GM21360 (cell line): ENCODE measurements around the gene MEI1.

Experiments used
- ATAC-seq: cut with Tn5 transposase; IDR thresholded peaks from one replicate; pipeline ENCODE4 v1.9.1; 2021; ENCODE audit warnings: mild to moderate bottlenecking, moderate library complexity; ENCODE audit not compliant: unreplicated experiment

Gene MEI1

DNA sequence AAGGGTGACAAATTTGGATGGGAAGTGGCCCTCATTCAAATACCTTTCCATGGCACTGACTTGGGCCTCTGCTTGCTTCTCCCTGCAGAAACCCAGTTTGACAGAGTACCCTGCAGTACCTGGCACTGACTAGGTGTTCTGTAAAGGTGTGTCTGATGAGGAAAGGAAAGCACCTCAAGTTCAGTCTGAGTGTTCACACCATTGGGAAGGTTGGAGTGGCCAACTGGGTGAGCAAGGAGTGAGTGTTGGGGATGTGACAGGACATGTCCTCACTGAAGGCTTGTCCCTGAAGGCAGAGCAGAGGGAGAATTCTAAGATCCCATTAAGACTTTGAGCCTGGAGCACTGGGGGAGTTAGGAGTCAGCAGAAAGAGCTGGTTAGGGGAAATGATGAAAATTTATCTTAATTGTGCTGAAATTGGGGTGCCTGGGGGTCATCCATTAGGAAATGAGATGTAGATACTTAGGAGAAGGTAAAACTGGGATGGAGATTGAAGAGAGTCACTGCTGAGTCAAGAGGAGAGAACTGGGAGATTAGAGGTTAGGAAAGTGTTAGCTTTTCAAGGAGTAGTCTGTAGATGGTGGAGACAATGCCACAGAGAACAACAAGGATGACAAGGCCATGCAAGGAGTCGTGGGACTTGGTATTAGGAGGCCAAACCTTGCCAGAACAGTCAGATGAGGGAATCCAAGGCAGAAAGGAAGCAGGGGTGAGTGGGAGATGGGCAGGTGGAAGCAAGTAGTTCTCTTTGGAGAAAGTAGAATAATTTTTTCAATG, 139.7 kb downstream of the MEI1 start:
- ATAC-seq = no peak

- no peak for ATAC-seq
Measured at GRCh38 chr22:41840216-41840615, 140.9 kb downstream of the MEI1 start.

- no peak for ATAC-seq
Measured at GRCh38 chr22:41841085-41841712, 141.9 kb downstream of the MEI1 start.

GRCh38 chr22:41842996-41843970, 144.0 kb downstream of the MEI1 start:
- no peak for ATAC-seq

- ATAC-seq = no peak
Measured at GRCh38 chr22:41844036-41844435, 144.7 kb downstream of the MEI1 start.

- ATAC-seq = no peak
Measured at GRCh38 chr22:41844513-41844912, 145.2 kb downstream of the MEI1 start.

- ATAC-seq = no peak
Measured at GRCh38 chr22:41845380-41846267, 146.3 kb downstream of the MEI1 start.

DNA sequence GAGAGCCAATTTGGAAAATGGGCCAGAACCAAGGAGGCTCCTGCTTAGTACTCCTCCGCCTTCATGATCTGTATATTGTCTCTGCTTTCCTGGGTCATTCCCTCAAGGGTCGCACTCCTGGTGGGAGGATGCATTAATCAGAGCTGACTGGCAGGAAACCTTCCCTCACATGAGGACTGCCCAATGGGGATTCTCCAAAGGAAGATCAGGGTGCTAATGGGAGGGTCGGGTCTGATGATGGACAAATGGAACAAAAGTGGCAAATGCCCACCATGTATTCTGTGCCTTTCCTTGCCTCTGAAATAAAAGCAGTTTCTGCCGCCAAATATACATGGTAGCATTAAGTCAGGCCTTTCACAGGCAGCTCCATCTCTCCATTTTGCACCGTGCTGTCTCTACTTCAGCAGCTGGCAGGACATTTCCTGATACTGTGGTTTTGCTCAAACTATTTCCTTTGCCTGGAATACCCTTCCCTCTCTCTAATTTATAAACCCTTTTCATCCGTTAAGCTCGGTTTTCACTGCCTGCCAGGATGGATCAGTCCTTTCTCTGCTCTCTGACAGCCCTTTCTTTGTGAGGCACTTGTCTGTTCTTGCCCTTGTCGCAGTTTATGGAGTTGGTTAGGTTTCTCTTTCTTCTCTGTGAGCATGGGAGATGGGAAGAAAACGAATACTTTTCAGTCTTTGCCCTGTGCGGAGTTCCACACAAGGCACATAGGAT, 147.1 kb downstream of the MEI1 start:
- no peak for ATAC-seq

GRCh38 chr22:41847300-41847699, 148.0 kb downstream of the MEI1 start:
- ATAC-seq = no peak

DNA sequence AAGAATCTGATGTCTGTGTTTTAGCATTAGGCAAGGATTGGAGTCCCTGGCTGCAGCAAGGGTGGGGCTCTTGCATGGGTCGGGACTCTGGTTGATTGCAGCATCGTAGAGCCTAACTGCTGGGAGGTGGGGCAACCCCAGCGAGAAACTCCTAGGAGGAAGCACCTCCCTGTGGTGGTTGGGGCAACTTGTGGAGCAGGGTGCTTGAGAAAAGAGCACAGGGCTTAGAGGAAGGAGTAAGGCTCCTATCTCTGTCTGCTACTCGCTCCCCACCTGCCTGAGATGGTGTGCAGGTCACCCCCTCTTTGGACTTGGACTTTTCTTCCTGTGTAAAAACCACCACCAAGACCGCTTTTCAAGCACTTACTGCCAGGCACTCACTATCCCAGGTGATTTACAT, 149.2 kb downstream of the MEI1 start:
- ATAC-seq = no peak
